H1 (cell line): ENCODE measurements around the gene GOLIM4. TPM values are rescaled to one million over a fixed set of nuclear protein-coding genes. Genes with fewer than 3 reads are reported as not detected.

Experiments
- CTCF ChIA-PET: fragments of 300-600 bp; sonication (Branson Sonifier 250); formaldehyde crosslinking; loops from one replicate; lab custom pipeline; 2021; ENCODE audit not compliant: partially characterized antibody; lab: Charles Lee
- POLR2A ChIA-PET: fragments of 300-600 bp; sonication (Branson Sonifier 250); formaldehyde crosslinking; loops from one replicate; lab custom pipeline; 2021; ENCODE audit warnings: inconsistent platforms; ENCODE audit not compliant: partially characterized antibody; lab: Charles Lee
- DNase-seq, 2 experiments: peaks; one replicate each; pipeline versions ENCODE4 v3.0.0 to v3.0.0-alpha.2; 2010 to 2022; ENCODE audit warnings: low spot score in 2 of 2, low read depth in 1 of 2, mixed read lengths in 1 of 2
- FAIRE-seq: peaks from 2 replicates; lab custom pipeline; 2011; peaks lifted over from hg19 to GRCh38; lab: Jason Lieb, UNC
- H2AFZ ChIP-seq: 2 replicates; pipeline ENCODE4 v1.8.1; 2012; ENCODE audit warnings: low read length, inconsistent platforms
- H2AK5ac ChIP-seq: 2 replicates; pipeline ENCODE4 v1.6.1; 2013; ENCODE audit warnings: low read depth, low read length
- H2BK120ac ChIP-seq: replicated peaks from 2 replicates; pipeline ENCODE3; 2013; ENCODE audit warnings: low read depth, low read length, inconsistent platforms
- H2BK12ac ChIP-seq: 2 replicates; pipeline ENCODE4 v1.6.1; 2013; ENCODE audit warnings: low read depth, low read length
- H2BK15ac ChIP-seq: 2 replicates; pipeline ENCODE4 v1.6.1; 2013; ENCODE audit warnings: low read length
- H2BK20ac ChIP-seq: 2 replicates; pipeline ENCODE4 v1.6.1; 2013; ENCODE audit warnings: low read length
- H2BK5ac ChIP-seq: 2 replicates; pipeline ENCODE4 v1.6.1; 2013; ENCODE audit warnings: low read depth, low read length
- H3K14ac ChIP-seq: 2 replicates; pipeline ENCODE4 v1.6.1; 2013; ENCODE audit warnings: inconsistent platforms; ENCODE audit not compliant: insufficient read length
- H3K18ac ChIP-seq: 2 replicates; pipeline ENCODE4 v1.6.1; 2013; ENCODE audit warnings: low read length; ENCODE audit errors: extremely low read depth
- H3K23ac ChIP-seq: 2 replicates; pipeline ENCODE4 v1.6.1; 2013; ENCODE audit warnings: inconsistent platforms; ENCODE audit not compliant: insufficient read length
- H3K23me2 ChIP-seq: 2 replicates; pipeline ENCODE4 v1.6.1; 2013; ENCODE audit warnings: low read depth, low read length
- H3K27ac ChIP-seq: 2 replicates; pipeline ENCODE4 v1.6.1; 2011; ENCODE audit warnings: low read depth, low read length, inconsistent platforms
- H3K27me3 ChIP-seq, 4 experiments: replicated peaks in 1 of 4; 1 replicate in 1 of 4; 2 replicates in 3 of 4; pipeline versions ENCODE4 v1.6.1 to v1.8.1; 2011 to 2013; ENCODE audit warnings: low read length in 3 of 4, mild to moderate bottlenecking in 3 of 4, inconsistent platforms in 2 of 4, mixed read lengths in 2 of 4, moderate library complexity in 1 of 4; ENCODE audit not compliant: control insufficient read depth in 3 of 4, insufficient read depth in 3 of 4; ENCODE audit errors: extremely low read depth in 1 of 4
- H3K36me3 ChIP-seq, 4 experiments: 2 replicates each; pipeline versions ENCODE4 v1.6.1 to v1.8.1; 2011 to 2013; ENCODE audit warnings: mild to moderate bottlenecking in 4 of 4, low read length in 3 of 4, moderate library complexity in 2 of 4, control low read depth in 1 of 4, inconsistent platforms in 1 of 4; ENCODE audit not compliant: insufficient read depth in 4 of 4, control insufficient read depth in 2 of 4
- H3K4ac ChIP-seq: replicated peaks from 2 replicates; pipeline ENCODE3; 2013; ENCODE audit warnings: low read length, low read depth, mixed read lengths, inconsistent platforms; ENCODE audit not compliant: insufficient read length
- H3K4me1 ChIP-seq, 4 experiments: replicated peaks in 1 of 4; 1 replicate in 1 of 4; 2 replicates in 3 of 4; pipeline versions ENCODE4 v1.6.1 to v1.8.1; 2011 to 2013; ENCODE audit warnings: low read length in 3 of 4, inconsistent platforms in 2 of 4, mixed read lengths in 1 of 4; ENCODE audit not compliant: insufficient read depth in 4 of 4, control insufficient read depth in 3 of 4
- H3K4me2 ChIP-seq, 2 experiments: 2 replicates each; pipeline versions ENCODE4 v1.6.1 to v1.8.1; 2011 to 2013; ENCODE audit warnings: low read depth in 2 of 2, low read length in 2 of 2, control low read depth in 1 of 2, inconsistent platforms in 1 of 2, mild to moderate bottlenecking in 1 of 2; ENCODE audit not compliant: insufficient read depth in 1 of 2
- H3K4me3 ChIP-seq, 4 experiments: fragments of 200-600, 300-600 bp in 1 of 4; sonication (generic), shearing (Covaris generic), sonication (Bioruptor Twin) in 1 of 4; 2 replicates each; pipeline versions ENCODE4 v1.5.1 to v1.8.1; 2011 to 2016; ENCODE audit warnings: low read length in 4 of 4, low read depth in 3 of 4, control low read depth in 2 of 4, inconsistent platforms in 2 of 4, mild to moderate bottlenecking in 2 of 4, mixed read lengths in 1 of 4, moderate library complexity in 1 of 4; ENCODE audit not compliant: insufficient read depth in 2 of 4; ENCODE audit errors: extremely low read depth in 1 of 4
- H3K56ac ChIP-seq: replicated peaks from 2 replicates; pipeline ENCODE3; 2013; ENCODE audit warnings: low read depth, mild to moderate bottlenecking, mixed read lengths, low read length, inconsistent platforms; ENCODE audit not compliant: insufficient read length
- H3K79me1 ChIP-seq: 2 replicates; pipeline ENCODE4 v1.6.1; 2013; ENCODE audit warnings: low read depth, low read length, control low read depth
- H3K79me2 ChIP-seq, 2 experiments: 2 replicates each; pipeline versions ENCODE4 v1.6.1 to v1.8.1; 2012 to 2013; ENCODE audit warnings: low read length in 2 of 2, mild to moderate bottlenecking in 2 of 2, inconsistent platforms in 1 of 2; ENCODE audit not compliant: insufficient read depth in 2 of 2, control insufficient read depth in 1 of 2
- H3K9ac ChIP-seq, 4 experiments: replicated peaks in 1 of 4; 1 replicate in 1 of 4; 2 replicates in 3 of 4; pipeline versions ENCODE4 v1.6.1 to v1.8.1; 2011 to 2013; ENCODE audit warnings: low read depth in 3 of 4, low read length in 3 of 4, control low read depth in 2 of 4, mild to moderate bottlenecking in 2 of 4, moderate library complexity in 2 of 4, inconsistent platforms in 1 of 4; ENCODE audit errors: extremely low read depth in 1 of 4
- H3K9me3 ChIP-seq, 2 experiments: 2 replicates each; pipeline versions ENCODE4 v1.6.1 to v1.8.1; 2012 to 2013; ENCODE audit warnings: mild to moderate bottlenecking in 2 of 2, moderate library complexity in 2 of 2, control low read depth in 1 of 2, inconsistent platforms in 1 of 2, low read depth in 1 of 2, low read length in 1 of 2, mixed read lengths in 1 of 2; ENCODE audit not compliant: insufficient read depth in 2 of 2
- H4K20me1 ChIP-seq, 2 experiments: replicated peaks in 1 of 2; 2 replicates each; pipeline versions ENCODE3 to v1.8.1; 2011 to 2013; ENCODE audit warnings: inconsistent platforms in 2 of 2, low read length in 2 of 2, mild to moderate bottlenecking in 1 of 2; ENCODE audit not compliant: insufficient read depth in 2 of 2, control insufficient read depth in 1 of 2
- H4K5ac ChIP-seq: 2 replicates; pipeline ENCODE4 v1.6.1; 2013; ENCODE audit warnings: low read length, low read depth, mixed read lengths, inconsistent platforms; ENCODE audit not compliant: insufficient read length
- H4K8ac ChIP-seq: 2 replicates; pipeline ENCODE4 v1.8.0; 2013; ENCODE audit warnings: mild to moderate bottlenecking, moderate library complexity, low read length, inconsistent platforms; ENCODE audit not compliant: insufficient read depth; ENCODE audit errors: extremely low read depth
- H4K91ac ChIP-seq: replicated peaks from 2 replicates; pipeline ENCODE3; 2013; ENCODE audit warnings: low read length, mixed read lengths, inconsistent platforms; ENCODE audit not compliant: insufficient read length
- ASH2L ChIP-seq: fragments of 200-600, 300-600 bp; sonication (generic); IDR thresholded peaks from one replicate; pipeline ENCODE4 v1.7.1; 2017; ENCODE audit warnings: low read length
- JUN ChIP-seq: IDR thresholded peaks from 2 replicates; pipeline ENCODE4 v1.6.1; 2011; ENCODE audit warnings: low read depth, mild to moderate bottlenecking, improper control_type of control experiment, low read length
- WGBS, 2 experiments: shearing (Covaris generic) in 1 of 2; methylation state at CpG; one replicate each; pipeline versions ENCODE4 v1.1.6 to v1.1.7; 2013 to 2015; ENCODE audit warnings: low lambda C conversion rate in 2 of 2, mixed read lengths in 2 of 2, inconsistent platforms in 1 of 2, low coverage in 1 of 2, missing lambda C conversion rate in 1 of 2; ENCODE audit not compliant: insufficient replicate concordance in 2 of 2, insufficient coverage in 1 of 2, insufficient read length in 1 of 2; ENCODE audit errors: extremely low coverage in 1 of 2, missing lambda C conversion rate in 1 of 2; 5-methylcytosine and 5-hydroxymethylcytosine counted together
- polyA plus RNA-seq, 7 experiments: library from polyadenylated mRNA; depleted of rRNA in 3 of 7; stranded (reverse) in 5 of 7; unstranded in 2 of 7; fragments of >200 nt in 5 of 7; fragments of 200-250 nt in 2 of 7; gene quantifications; 1 replicate in 5 of 7; 2 replicates in 1 of 7; 4 replicates in 1 of 7; pipeline versions ENCODE4 v1.2.1 to v1.2.3, GENCODE V29; 2011 to 2013; ENCODE audit warnings: missing spikeins in 2 of 7, mixed read lengths in 2 of 7
- total RNA-seq: library from RNA; stranded (reverse); fragmentation: NEBNext Ultra II Directional; extraction: Animal tissue kit (Norgen Biotek cat#: 25700); gene quantifications from 2 replicates; pipeline ENCODE4 v1.2.1, GENCODE V29; 2021

Gene GOLIM4
- total and polyA plus RNA-seq, 2 of the 8 experiments (the other 6 are each of a cell fraction or from before 2014, with no cell fraction given), result 5.6 to 29.7 TPM

DNA sequence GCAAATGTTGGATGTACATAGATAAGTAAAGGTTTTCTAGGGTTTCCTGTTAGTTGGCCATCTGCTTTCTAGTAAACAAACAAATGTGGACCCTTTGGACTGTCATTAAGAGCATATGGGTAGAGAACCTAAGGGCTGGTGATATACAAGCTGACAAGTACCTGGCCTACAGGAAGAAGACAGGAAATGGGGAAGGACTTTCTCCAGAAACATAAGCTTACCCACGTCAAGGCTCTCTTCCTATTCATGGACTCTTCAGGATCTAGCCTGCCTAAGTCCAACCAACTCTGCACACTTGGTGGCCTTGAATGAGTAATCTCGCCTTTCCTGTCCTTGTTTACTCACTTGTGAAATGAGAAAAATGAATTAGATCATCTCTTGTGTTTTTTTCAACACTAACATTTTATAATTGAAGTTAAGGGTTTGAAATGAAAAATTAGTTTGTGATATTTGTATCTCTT lies 22.2 kb upstream of the GOLIM4 start:
- Histone ChIP-seq H3K36me3 (no peaks in the 10 kb centered on the region), H3K23ac (no peak overlapping the region), H2AFZ (no peak overlapping the region), H3K79me1 (no peaks in the 10 kb centered on the region), H2BK5ac (no peak overlapping the region), H3K79me2 (no peaks in the 10 kb centered on the region), H4K91ac (no peak overlapping the region), H3K4ac (no peak overlapping the region), H3K27ac (no peak overlapping the region), H3K14ac (no peak overlapping the region), H4K20me1 (no peaks in the 10 kb centered on the region), H4K5ac (no peak overlapping the region), H3K4me1 (no peaks in the 10 kb centered on the region), H3K4me2 (no peak overlapping the region), H2BK12ac (no peak overlapping the region), H2BK20ac (no peak overlapping the region), H3K4me3 (no peak overlapping the region), H3K18ac (no peak overlapping the region), H3K23me2 (no peaks in the 10 kb centered on the region), H2BK15ac (no peak overlapping the region), H3K27me3 (no peaks in the 10 kb centered on the region), H2AK5ac (no peak overlapping the region), H3K56ac (no peak overlapping the region), H4K8ac (no peak overlapping the region), H3K9ac (no peak overlapping the region), H3K9me3 (no peaks in the 10 kb centered on the region), H2BK120ac (no peak overlapping the region)
- POLR2A ChIA-PET, result no interaction called here
- no peak for DNase-seq
- FAIRE-seq, result no peak
- WGBS, 2 experiments, result 87% methylated on average over 2 of the region's 2 CpGs; no CpG with 5 or more reads in 1 of the 2 experiments
- CTCF ChIA-PET, result interaction anchor here (0.6 to 0.9 kb wide), 2 partner anchors 31 to 49 kb away, joined by 3 read pairs; no protein-coding TSS in a partner anchor
- TF ChIP-seq ASH2L (no peak), JUN (no peak)
